ENCODE data around the gene PKNOX2.

PKNOX2 gene

DNA sequence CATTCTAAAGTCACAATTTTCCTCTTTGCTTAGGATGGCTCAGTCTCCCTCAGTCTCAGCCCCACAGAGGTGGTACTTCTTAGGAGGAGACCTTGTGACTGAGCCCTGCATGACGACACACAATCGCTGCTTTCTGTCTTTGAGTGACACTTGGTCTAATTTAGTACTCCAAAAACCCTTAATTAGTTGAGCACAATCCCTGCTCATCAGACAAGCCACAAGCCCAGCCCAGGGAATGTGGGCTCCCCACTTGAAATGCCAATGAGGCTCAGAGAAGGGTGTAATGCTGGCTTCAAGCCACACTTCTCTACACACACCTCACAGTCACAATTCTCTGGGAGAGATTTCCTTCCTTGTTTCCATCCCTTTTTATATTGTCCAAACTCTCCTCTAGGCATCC, 229.7 kb downstream of the PKNOX2 start:
- H3K9me3 ChIP-seq: no peaks in the 10 kb centered on the region
- H3K27me3 ChIP-seq: peaks cover 38% of the 10 kb centered on the region
- TF ChIP-seq, protein P1, sequence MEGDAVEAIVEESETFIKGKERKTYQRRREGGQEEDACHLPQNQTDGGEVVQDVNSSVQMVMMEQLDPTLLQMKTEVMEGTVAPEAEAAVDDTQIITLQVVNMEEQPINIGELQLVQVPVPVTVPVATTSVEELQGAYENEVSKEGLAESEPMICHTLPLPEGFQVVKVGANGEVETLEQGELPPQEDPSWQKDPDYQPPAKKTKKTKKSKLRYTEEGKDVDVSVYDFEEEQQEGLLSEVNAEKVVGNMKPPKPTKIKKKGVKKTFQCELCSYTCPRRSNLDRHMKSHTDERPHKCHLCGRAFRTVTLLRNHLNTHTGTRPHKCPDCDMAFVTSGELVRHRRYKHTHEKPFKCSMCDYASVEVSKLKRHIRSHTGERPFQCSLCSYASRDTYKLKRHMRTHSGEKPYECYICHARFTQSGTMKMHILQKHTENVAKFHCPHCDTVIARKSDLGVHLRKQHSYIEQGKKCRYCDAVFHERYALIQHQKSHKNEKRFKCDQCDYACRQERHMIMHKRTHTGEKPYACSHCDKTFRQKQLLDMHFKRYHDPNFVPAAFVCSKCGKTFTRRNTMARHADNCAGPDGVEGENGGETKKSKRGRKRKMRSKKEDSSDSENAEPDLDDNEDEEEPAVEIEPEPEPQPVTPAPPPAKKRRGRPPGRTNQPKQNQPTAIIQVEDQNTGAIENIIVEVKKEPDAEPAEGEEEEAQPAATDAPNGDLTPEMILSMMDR (IDR thresholded peaks at IDR 0.05): no peak
- H3K36me3 ChIP-seq: no peaks in the 10 kb centered on the region
- no peak overlapping the region for H3K27ac ChIP-seq
- no peaks in the 10 kb centered on the region for H3K4me1 ChIP-seq (ENCODE audit: control insufficient read depth in 1 of 2, insufficient read depth in 1 of 2, low read depth in 1 of 2, low read length in 1 of 2)
- no peak overlapping the region for H3K4me3 ChIP-seq (ENCODE audit: low read depth in 1 of 2, low read length in 1 of 2)

DNA sequence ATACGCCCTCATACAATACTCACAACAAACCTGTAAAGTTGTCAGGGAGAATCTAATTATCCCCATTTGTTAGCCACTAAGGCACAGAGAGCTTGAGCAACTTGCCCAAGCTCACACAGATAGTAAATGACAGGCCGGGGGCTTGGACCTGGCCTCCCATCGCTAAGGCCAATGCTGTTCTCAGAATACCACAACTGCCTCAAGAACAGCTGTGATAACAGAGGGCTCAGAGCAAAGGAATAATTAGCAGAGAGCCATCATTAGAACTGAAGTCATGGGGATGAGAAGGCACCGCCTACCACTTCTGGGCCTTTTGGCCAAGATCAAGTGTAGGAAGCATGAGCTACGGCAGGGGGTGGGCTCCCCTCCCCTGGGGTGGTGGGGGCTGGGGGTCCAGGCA, 232.9 kb downstream of the PKNOX2 start:
- no peak overlapping the region for H3K4me3 ChIP-seq (ENCODE audit: low read depth in 1 of 2, low read length in 1 of 2)
- no peaks in the 10 kb centered on the region for H3K4me1 ChIP-seq (ENCODE audit: control insufficient read depth in 1 of 2, insufficient read depth in 1 of 2, low read depth in 1 of 2, low read length in 1 of 2)
- no peak overlapping the region for H3K27ac ChIP-seq
- H3K36me3 ChIP-seq: no peaks in the 10 kb centered on the region
- TF ChIP-seq, protein P1 (IDR thresholded peaks at IDR 0.05): no peak
- peaks cover 53% of the 10 kb centered on the region for H3K27me3 ChIP-seq
- H3K9me3 ChIP-seq: no peaks in the 10 kb centered on the region

DNA sequence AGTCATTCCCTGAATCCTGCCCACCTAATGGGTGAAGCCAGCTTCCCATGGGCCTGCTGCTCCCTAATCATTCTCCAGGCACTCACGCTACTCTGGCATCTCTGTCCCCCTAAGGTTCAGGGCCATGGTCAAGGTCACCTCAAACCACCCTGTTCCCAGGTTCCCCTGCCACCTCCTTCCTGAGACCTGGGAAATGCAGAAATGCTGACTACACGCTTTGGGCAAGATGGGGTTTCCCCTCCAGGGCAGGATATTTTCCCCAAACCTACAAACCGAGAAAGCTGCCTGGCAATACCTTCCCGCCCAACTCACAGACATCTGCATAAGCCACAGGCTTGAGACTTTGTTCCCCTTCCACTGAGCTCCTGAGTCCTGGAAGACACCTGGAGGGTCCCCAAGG, 233.9 kb downstream of the PKNOX2 start:
- Histone ChIP-seq H3K4me3 (ENCODE audit: low read depth in 1 of 2, low read length in 1 of 2) (no peak overlapping the region), H3K27ac (no peak overlapping the region), H3K4me1 (ENCODE audit: control insufficient read depth in 1 of 2, insufficient read depth in 1 of 2, low read depth in 1 of 2, low read length in 1 of 2) (no peaks in the 10 kb centered on the region), H3K27me3 (peaks cover 58% of the 10 kb centered on the region), H3K9me3 (no peaks in the 10 kb centered on the region), H3K36me3 (no peaks in the 10 kb centered on the region)
- TF ChIP-seq, protein P1 (IDR thresholded peaks at IDR 0.05): no peak

DNA sequence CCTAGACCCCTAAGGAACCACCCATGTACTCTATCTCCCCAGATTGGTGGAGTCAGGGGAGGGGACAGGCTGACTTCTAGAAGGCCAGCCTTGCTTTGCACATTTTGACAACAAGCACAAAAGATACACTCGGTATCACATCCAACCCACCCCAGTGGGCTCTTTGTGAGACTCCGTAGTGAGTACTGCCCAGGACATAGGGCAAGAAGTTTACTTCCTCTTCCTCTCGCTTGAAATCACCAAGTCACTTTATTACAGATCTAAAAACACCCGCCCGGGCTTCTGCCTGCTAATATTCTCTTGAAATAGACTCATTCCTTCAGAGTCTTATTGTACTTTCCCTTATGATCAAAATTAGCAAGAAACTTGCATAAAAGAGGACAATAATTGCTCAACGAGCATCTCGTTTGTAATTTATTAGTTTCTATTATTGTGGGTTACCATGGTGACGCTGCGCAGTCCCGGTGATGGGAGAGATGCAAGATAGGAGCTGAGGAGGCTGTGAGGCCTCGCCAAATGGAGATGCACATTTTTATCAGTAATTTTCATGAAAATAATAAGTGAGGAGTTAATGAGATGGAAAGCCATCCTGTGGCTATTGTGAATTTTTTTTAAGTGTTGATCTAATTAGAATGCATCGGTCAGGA, 234.6 kb downstream of the PKNOX2 start:
- Histone ChIP-seq H3K36me3 (no peaks in the 10 kb centered on the region), H3K4me1 (ENCODE audit: control insufficient read depth in 1 of 2, insufficient read depth in 1 of 2, low read depth in 1 of 2, low read length in 1 of 2) (no peaks in the 10 kb centered on the region), H3K27me3 (peaks cover 58% of the 10 kb centered on the region), H3K27ac (no peak overlapping the region), H3K4me3 (ENCODE audit: low read depth in 1 of 2, low read length in 1 of 2) (no peak overlapping the region), H3K9me3 (no peaks in the 10 kb centered on the region)
- TF ChIP-seq, protein P1 (IDR thresholded peaks at IDR 0.05): no peak

DNA sequence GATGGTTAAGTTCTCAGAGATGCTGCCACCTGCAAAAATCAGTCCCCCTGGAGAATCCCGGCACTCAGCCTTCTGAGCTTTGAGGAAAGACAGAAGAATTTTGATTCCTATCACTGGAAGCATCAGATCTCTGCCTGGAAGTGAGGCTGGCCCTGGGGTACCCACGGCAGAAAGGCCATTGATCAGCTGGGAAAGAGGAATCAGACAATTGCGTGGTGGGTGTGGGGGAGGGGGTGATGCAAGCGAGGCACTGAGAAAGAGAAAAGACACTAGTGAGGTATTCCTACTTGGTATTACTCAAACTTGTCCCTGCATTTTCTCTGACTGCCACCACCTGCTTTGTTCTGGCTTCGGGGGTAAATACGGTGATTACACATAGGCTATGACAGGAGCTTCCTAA, 235.4 kb downstream of the PKNOX2 start:
- H3K27me3 ChIP-seq: peaks cover 58% of the 10 kb centered on the region
- TF ChIP-seq, protein P1 (IDR thresholded peaks at IDR 0.05): no peak
- H3K36me3 ChIP-seq: no peaks in the 10 kb centered on the region
- H3K4me3 ChIP-seq (ENCODE audit: low read depth in 1 of 2, low read length in 1 of 2): no peak overlapping the region
- no peaks in the 10 kb centered on the region for H3K4me1 ChIP-seq (ENCODE audit: control insufficient read depth in 1 of 2, insufficient read depth in 1 of 2, low read depth in 1 of 2, low read length in 1 of 2)
- no peak overlapping the region for H3K27ac ChIP-seq
- H3K9me3 ChIP-seq: no peaks in the 10 kb centered on the region
